HG03097 (cell line): ENCODE data around the gene EFTUD2.

Experiments
- ATAC-seq: cut with Tn5 transposase; IDR thresholded peaks from one replicate; pipeline ENCODE4 v1.9.1; 2021; ENCODE audit not compliant: unreplicated experiment, low FRiP score

Gene EFTUD2

DNA sequence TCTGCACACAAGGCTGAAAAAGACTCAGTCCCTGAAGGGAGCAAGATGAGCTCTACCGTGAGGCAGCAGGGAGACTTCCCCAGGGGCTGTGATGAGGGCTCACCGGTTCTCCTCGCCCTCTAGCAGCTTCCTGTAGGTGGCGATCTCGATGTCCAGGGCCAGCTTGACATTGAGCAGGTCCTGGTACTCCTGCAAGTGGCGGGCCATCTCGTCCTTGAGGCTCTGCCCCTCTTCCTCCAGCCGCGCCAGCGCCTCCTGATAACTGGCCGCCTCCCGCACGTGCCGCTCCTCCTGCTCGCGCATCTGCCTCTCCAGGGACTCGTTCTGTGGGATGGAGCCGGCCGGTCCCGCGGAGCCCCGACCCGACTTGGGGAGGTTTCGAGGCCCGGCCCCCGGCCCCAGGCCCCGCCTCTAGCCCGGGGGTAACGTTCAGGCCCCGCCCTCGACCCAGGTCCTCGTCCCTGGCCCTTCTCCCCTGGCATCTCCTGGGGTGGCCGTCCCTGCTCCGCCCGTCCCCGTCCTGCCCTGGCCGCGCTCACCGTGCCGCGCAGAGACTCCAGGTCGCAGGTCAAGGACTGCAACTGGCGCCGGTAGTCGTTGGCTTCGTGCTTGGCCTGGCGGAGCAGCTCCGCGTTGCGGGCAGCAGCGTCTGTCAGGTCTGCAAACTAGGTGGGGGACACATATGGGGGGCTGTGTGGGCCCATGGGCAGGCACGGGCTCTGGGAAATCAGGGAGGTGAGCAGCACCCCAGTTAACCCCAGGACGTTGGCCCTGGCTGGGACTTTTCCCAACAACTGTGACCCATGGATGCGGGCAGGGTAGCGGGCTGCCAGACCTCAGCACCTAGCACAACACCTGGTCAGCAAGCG is 12.1 kb upstream of the EFTUD2 start:
- no peak for ATAC-seq

DNA sequence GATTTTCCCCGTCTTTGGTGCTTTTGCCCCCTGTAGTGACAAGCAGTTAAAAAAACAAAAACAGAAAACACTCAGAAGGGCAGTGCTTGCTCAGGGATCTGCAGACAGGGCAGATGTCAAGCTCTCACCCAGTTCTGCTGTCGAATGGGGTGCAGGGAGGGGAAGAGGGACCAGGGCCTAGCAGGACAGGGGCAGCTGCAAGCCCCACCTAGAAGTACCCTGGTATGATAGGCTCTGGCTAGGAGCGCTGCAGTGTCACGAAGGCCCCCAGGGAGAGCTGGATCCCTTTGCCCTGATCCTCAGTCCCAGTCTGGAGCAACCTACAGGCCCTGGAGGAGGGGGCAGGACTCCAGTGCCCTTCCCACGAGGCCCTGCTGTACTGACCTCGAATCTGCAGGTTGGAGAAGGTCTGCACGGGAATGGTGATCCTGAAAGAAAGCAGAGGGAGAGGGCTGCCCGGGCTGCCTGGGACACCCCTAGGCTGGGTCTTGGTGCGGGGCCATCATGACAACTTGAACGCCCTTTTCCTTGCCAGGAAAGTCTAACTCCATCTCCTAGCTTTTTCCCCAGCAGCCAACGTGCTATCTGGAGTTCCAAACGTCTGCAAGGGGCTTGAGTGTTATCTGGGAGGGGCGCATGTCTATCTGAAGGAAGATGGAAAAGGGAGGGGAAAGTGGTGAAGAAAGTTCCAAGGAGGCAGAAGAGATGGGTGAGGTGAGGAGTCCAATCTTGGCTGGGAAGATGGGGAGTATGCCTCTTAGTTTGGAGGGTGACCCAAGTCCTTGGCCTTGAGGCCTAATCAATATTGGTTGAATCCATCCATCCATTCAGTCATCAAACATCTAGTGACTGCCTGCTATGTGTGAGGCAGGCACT is 11.2 kb upstream of the EFTUD2 start:
- ATAC-seq: no peak

DNA sequence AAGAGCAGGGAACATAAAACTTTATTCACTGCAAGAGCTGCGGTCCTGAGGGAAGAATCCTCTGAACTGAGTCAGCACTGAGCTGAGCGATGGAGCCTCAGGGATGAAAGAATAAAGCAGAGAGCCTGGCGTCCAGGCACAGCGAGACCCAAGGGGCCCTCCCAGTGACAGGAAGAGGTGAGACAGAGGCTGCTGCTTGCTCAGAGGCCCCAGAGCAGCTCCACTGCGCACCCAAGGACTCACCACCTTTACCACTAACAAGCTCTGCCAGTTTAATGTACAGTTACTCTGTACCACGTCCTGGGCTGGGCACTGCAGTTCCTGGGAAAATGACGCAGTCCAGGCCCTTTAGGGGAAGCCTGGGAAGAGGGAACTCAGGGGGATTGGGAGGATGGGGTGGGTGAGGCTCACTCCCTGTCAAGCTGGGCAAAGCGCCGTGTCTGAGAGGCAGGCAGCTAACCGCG is 10.5 kb upstream of the EFTUD2 start:
- no peak for ATAC-seq

DNA sequence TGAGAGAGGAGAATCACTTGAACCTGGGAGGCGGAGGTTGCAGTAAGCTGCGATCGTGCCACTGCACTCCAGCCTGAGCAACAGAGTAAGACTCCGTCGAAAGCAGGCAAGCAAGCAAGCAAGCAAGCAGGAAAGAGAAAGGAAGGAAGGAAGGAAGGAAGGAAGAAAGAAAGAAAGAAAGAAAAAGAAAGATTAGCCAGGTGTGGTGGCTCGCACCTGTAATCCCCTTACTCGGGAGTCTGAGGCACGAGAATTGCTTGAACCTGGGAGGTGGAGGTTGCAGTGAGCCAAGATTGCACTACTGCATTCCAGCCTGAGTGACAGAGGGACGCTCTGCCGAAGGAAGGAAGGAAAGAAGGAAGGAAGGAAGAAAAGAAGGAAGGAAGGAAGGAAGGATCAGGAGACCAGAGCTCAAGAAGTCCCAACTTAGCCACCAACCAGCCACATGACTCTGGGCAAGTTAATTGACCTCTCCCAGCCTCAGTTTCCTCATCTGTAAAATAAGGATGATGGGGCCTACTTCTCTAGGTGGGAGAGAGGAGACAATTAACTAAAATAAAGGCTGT is 9.6 kb upstream of the EFTUD2 start:
- no peak for ATAC-seq

DNA sequence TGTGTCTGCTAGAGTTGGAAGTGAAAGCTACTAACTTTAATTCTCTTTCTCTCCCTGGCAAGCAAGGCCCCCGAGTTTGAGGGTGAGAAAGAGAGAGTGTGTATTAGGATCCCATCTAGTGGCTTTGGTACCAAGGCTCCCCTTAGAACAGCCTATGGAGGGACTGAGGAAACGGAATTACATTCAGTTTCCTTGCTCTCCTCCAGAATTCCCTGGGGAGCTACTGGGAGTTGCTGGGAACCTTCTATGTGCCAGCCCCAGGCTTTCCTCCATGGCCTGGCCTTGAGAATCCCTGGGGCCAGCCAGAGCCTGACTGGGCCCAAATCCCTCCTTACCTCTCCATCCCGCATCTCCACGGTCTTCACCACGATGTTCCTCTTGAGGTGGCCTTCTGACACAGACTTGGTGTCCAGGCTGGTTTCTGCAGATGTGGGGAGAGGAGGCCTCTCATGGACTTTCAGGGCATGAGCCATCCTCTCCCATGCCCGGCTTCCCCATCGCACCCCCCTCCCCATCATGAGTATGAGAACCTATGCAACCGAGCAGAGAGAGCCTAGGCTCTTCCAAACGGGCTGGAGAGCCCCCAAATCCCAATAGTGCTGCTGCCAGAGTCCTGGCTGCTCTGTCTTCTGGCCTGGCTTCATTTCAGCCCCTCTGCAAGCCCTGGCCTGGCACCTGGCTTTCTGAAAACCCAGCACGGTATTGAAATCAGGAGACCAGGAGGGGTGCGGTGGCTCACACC is 8.7 kb upstream of the EFTUD2 start:
- no peak for ATAC-seq

DNA sequence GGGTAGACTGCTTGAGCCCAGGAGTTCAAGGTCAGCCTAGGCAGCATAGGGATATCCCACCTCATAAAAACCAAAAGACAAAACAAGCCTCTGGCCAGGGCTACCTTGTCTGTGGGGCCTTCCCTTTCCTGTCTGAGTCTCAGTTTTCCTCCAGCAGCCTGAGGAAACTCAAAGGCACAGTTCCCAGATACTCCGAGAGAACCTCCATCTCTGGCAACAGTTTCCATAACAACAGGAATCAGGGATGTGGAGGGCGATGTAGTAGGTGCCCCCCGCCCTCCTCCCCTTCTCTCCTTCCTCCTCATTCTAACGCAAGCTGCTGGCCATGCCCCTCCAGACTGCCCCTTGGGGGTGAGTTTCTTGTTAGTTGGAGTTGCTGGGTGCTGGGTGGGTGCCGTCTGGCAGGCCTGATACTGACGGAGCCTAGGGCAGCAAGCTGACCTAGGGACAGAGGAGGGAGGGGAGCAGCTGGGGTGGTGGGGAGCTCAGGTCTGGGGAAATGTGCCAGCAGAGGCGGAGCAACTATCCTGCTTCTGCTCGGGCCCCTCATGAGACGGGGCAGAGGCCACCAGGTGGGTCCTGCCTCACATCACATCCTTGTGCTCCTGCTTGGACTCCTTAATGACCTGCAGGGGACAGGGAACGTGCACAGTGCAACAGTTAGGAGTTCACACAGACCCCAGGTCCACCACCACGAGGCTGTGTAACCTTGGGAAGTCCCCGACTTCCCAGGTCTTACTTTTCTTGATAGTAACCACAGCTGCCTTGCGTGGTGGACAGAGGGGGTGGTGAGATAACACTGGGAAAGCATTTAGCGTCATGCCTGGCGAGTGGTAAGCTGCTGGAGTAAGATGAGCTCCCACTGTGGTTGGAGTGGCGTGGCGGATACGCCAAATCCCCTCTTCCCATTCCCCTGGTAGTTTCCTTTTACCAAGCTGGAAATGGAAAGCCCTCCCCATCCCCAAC is 7.8 kb upstream of the EFTUD2 start:
- no peak for ATAC-seq

DNA sequence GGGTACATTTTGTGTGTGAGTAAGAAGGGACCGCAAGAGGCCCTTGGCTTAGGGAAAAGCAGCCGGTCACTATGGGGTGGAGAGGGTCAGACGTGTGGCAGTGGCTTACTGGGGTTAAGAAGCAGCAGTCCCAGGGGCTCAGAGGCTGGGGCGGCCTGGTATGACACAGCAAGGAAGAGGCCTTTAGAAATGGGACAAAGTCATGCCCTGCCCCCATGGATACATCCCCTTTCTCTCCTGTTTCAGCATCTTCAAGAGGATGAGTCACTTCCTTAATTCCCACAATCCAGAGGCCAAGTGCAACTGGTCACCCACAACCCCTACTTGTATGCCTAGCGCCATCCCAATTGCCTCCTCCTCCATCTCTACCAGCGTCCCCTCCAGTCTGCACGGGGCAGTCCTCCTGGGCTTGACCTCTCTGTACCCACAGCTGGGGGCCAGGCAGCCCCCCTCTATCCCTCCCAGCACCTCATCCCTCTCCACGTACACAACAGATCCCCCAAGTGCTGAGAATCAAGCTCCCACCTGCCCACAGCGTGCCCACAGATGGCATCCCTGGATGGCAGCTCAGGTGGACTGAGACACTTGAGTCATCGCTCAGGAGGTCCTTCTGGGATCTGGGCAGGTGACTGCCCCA is 6.9 kb upstream of the EFTUD2 start:
- no peak for ATAC-seq

DNA sequence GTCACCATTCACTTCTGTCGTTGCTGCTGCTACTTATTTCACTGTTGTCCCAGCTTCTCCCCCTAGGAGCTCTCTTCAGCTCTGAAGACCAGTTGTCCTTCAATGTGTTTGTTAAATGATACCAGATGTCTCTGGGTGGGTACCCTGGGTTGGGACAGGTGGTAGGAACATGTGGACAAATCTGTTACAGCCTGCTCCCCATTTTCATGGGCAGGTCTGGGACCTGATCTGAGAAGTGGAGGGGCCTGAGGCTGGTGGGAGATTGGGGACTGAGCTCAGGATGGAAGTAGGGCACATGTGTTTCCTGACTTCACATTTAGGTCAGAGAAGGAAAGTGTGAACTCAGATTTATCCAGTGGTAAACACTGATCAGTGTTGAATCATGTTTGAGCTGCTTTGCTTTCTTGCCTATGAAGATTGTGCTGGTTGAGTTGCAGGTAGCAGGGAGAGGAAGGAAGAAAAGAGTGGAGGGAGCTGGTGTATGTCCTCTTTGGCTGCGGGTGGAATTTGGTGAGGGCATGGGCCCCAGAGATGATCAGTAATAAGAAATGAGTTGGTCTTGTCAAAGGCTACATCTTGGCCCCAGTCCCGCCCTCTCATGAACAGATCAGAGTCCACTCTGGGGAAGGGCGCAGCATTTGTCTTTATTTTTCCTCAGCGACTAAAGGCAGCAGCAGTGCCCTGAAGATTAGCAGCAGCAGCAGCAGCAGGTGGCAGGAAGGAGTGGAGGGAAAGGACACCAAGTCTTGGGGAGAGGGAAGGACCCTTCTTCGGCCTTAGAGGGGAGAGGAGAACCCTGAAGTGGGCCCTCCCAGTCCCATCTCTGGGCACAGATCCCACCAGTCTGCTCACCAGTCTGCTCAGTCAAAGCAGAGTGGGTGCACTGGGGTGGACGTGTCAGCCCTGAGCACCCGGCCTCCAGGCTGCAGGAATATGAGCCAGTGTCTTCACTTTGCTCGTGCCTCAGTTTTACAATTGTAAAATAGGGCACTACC is 6.1 kb upstream of the EFTUD2 start:
- no peak for ATAC-seq

DNA sequence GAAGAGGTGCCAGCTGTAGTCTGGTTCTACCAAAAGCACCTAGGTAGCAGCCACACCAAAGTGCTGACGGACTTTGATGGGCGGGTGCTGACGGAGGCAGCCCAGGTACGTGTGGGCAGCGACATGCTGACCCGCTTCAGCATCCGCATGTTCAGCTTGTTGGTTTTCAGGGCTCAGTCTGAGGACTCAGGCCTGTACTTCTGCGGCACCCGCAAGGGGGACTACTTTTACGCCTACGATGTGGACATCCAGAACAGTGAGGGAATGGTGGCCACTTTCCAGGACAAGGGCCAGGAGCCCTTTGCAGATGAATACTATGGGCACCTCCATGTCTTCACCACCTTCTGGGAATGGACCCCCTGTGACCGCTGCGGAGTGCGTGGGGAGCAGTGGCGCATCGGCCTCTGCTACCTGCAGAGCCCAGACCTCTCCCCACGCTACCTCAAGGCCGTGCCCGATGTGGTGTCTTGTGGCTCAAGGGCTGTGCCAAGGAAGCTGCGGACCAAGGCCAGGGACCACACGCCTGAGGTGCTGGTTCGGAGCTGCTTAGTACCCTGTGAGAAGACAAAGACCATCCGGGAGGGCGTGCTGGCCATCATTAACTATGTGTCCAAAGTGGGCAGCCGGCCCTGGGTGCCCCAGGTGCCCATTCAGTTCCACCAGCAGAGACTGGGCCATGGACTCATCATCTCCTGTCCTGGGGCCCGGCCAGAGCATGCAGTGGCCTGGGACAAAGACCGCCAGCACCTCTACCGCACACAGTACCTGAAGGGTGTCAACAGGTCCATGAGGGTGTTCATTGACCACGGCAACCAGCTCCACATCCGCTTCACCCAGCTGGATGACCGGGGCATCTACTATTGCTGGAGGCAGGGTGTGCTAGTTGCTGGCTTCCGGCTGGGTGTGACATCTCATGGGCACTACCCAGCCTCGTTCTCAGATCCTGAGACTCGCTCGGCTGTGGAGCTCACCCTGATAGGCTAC is 5.0 kb upstream of the EFTUD2 start:
- no peak for ATAC-seq

DNA sequence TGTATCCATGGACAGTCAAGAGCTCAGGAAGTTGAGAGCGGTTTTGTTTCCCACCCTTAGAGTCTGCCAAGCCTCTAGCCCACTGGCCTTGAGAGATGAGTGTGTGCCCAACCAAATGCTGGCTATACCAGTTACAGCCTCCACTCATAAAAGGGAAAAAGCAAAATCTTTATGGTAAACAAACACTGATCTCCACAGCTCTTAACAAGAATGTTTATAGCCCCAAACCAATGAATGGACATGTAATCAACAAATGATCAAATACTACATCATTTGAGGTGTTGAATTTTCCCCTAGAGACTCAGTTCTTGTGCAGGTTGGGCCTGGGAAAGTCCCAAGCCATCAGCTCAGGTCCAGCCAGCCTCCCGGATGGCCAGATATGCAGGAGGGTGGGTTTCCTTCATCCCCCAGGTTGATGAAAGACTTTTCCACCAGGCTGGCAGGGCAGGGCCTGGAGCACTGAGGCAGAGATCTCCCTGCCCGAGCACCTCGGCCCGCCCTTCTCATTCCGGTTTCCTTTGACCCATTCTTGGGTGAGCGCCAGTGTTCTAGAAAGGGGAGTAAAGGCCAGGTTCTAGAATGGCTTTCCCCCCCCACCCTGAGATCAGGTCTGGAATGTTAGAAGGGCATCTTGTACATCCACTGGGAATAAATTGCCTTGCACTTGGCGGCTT is 3.9 kb upstream of the EFTUD2 start:
- no peak for ATAC-seq

DNA sequence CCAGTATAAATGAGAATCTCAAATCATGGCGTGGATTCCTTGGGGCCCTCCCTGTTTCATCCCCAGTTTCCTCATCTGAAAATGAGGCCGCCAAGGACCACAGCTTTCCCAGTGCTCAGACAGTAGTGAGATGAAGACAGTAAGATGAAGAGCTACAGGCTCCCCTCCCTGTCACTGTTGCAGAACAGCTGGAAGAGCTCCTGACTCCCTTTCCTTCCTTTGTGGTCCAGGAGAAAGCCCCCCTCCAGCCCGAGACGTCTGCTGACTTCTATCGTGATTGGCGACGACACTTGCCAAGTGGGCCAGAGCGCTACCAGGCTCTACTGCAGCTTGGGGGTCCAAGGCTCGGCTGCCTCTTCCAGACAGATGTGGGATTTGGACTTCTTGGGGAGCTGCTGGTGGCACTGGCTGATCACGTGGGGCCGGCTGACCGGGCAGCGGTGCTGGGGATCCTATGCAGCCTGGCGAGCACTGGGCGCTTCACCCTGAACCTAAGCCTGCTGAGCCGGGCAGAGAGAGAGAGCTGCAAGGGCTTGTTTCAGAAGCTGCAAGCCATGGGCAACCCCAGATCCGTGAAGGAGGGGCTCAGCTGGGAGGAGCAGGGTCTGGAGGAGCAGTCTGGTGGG is 3.0 kb upstream of the EFTUD2 start:
- no peak for ATAC-seq

DNA sequence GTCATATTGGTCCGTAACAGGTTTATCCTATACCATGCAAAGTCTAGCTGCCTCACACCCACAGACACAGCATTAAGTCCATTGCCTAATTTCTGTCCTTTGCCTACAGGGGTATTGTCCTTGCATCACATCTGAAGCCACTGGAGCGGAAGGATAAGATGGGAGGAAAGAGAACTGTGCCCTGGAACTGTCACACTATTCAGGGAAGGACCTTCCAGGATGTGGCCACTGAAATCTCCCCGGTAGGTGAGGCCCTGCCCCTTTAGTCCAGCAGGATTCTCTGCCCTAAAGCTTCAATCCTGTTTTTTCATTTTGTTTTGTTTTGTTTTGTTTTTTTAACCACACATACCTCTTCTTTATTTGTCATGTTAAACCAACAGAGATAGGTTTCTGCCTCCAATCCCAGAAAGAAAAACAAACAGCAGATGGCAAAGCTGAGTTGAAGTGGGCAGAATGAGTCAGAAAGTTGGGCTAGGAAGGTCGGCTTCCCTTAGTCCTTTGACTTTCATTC is 2.2 kb upstream of the EFTUD2 start:
- no peak for ATAC-seq

DNA sequence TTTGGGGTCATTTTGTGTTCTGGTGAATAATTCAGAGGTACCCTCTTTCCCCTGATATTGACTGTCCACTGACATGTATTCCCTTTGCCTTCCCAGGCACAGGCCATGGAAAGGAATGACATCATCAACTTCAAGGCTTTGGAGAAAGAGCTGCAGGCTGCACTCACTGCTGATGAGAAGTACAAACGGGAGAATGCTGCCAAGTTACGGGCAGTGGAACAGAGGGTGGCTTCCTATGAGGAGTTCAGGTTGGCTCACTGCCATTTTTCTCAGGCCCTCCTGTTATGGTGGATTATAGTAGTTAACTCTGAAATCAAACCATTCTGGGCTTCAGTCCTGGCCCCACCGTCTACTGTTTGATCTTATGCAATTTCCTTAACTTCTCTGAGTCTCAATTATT is 1.6 kb upstream of the EFTUD2 start:
- no peak for ATAC-seq

DNA sequence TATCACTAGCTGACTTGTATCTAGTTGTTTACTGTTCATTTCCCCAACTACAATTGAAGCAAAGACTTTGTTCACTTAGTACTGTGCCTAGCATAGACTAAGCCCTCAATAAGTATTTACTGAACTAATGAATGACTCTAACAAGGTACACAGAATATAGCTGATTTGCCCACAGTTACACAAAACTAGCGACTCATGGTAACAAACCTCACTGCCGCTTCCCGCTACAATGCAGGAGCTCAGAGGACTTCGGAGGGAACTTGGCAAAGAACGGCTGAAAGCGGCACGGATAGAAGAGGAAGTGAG is 524 bp downstream of the EFTUD2 start:
- no peak for ATAC-seq

DNA sequence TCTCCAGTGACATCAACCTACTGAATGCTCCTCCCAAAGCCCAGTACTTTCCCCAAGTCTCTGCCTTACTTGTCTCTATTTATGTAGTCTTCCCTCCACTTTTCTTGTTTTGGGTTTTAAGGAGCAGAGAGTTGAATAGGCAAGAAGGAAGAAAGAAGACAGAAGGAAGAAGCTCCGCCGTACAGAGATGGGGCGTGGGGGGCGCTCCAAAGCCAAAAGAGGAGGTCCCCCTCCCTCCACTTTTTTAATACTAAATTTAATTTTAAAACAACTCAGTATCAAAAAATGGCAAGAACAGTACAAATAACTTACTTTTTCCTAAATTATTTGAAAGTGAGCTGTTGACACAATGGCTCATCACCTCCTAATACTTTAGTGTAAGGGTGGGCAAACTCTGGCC is 4.6 kb downstream of the EFTUD2 start:
- ATAC-seq: no peak

DNA sequence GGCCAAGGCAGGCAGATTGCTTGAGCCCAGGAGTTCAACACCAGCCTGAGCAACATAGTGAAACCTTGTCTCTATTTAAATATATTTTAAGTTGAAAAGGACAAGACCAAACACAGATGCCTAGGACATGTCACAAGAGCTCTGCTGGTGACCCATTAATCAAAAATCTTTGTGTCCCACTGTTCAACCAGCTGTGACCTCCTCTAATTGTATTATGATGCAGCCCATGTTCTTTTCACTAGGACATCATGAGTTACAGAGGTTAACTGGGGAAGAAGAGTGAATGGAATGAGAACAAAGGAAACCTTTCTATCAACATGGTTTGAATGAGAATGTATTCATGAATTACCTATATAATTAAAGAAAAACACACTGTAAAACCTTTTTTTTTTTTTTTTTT is 7.0 kb downstream of the EFTUD2 start:
- no peak for ATAC-seq
